ENCODE data around the gene FURIN.

Gene FURIN

DNA sequence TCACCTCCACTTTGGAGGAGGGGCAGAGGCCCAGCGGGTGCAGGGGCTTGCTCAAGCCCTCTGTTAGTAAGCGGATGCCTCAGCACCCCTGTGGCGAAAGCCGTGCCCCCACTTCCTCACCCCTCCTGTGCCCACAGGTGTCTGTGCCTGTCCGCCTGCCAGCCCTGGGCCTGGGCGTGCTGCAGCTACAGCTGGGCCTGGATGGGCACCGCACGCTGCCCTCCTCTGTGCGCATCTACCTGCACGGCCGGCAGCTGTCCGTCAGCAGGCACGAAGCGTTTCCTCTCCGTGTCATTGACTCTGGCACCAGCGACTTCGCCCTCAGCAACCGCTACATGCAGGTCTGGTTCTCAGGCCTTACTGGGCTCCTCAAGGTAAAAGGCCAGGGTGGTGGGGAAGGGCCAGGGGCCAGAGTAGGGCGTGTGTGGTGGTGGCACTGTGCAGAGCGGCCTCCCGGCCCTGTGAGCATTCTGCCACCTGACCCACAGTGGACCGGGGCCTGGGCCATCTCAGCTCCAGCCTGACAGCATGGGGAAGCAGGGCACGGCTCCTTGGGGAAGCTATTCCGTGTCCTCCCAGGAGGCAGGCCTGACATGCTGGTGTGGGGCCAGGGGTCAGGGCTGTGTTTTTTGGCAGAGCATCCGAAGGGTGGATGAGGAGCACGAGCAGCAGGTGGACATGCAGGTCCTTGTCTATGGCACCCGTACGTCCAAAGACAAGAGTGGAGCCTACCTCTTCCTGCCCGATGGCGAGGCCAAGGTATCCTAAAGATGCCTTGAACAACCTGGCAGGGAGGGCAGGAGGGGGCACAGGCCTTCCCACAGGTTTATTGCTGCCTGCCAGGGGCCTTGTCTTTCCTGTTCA is 43.8 kb downstream of the FURIN start:
- no peak overlapping the region for H3K4me3 ChIP-seq (ENCODE audit: low read depth, low read length)
- in situ Hi-C loops (cut with HindIII; ENCODE audit: low sequenced_read_pairs): no loop called here
- no peak for DNase-seq (ENCODE audit: low read depth)
- TF ChIP-seq, protein P1, sequence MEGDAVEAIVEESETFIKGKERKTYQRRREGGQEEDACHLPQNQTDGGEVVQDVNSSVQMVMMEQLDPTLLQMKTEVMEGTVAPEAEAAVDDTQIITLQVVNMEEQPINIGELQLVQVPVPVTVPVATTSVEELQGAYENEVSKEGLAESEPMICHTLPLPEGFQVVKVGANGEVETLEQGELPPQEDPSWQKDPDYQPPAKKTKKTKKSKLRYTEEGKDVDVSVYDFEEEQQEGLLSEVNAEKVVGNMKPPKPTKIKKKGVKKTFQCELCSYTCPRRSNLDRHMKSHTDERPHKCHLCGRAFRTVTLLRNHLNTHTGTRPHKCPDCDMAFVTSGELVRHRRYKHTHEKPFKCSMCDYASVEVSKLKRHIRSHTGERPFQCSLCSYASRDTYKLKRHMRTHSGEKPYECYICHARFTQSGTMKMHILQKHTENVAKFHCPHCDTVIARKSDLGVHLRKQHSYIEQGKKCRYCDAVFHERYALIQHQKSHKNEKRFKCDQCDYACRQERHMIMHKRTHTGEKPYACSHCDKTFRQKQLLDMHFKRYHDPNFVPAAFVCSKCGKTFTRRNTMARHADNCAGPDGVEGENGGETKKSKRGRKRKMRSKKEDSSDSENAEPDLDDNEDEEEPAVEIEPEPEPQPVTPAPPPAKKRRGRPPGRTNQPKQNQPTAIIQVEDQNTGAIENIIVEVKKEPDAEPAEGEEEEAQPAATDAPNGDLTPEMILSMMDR (IDR thresholded peaks at IDR 0.05; ENCODE audit: low read depth, low read length, missing control alignments): no peak

DNA sequence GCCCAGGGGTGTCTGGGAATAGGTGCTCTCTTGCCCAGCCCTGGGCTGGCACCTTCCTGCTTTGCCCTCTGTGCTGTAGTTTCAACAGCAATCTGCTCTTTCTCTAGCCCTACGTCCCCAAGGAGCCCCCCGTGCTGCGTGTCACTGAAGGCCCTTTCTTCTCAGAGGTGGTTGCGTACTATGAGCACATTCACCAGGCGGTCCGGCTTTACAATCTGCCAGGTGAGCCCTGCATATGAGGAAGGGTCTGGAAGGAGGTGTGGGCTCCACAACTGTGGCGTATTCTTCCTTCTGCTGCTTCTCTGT is 44.3 kb downstream of the FURIN start:
- no peak for DNase-seq (ENCODE audit: low read depth)
- in situ Hi-C loops (cut with HindIII; ENCODE audit: low sequenced_read_pairs): no loop called here
- TF ChIP-seq, protein P1 (IDR thresholded peaks at IDR 0.05; ENCODE audit: low read depth, low read length, missing control alignments): no peak
- H3K4me3 ChIP-seq (ENCODE audit: low read depth, low read length): no peak overlapping the region

DNA sequence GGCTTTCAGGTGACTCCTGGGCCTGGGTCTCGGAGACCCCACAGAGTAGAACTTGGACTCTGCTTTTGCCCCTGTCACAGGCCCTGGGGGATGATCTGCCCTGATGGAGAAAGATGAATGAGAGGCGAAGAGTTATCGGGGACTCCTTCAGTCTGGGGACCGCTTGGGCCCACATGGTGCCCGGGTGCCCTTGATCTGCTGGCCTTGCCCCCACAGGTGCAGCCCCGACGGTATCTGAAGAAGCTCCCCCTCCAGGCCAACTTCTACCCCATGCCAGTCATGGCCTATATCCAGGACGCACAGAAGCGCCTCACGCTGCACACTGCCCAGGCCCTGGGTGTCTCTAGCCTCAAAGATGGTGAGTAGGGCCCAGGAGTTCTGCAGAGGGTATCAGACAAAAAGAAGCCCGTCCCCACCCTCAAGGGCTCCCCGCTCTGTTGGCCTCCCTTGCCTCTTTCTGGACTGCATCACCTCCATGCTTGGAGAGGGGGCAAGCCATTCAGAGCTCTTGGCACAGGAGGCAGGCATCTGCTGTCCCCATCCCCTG is 45.1 kb downstream of the FURIN start:
- no peak overlapping the region for H3K4me3 ChIP-seq (ENCODE audit: low read depth, low read length)
- in situ Hi-C loops (cut with HindIII; ENCODE audit: low sequenced_read_pairs): no loop called here
- DNase-seq (ENCODE audit: low read depth): no peak
- TF ChIP-seq, protein P1 (IDR thresholded peaks at IDR 0.05; ENCODE audit: low read depth, low read length, missing control alignments): no peak

DNA sequence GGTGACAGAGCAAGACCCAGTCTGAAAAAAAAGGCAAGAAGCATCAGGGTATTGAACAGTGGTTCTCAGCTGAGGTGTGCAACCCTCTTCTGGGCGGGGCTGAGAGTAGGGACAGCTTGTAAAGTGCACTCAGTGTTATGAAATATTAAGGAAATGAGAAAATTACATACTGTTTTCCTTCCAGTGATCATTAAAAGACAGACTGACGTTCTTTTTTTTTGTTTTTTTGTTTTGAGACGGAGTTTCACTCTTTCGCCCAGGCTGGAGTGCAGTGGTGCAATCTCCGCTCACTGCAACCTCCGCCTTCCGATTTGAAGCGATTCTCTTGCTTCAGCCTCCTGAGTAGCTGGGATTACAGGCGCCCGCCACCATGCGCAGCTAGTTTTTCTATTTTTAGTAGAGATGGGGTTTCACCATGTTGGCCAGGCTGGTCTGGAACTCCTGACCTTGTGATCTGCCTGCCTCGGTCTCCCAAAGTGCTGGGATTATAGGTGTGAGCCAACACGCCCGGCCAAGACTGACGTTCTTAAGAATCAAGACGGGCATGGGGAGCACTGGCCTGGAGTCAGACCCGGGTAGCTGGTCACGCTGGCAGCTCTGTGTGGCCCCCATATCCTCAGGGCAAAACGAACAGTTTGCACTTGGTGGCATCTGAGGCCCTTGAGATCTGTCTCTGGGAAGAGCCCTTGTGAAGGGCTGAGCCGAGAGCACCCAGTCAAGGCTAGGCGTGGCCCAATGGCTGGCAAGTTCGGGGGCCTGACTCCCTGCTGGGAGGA is 46.1 kb downstream of the FURIN start:
- TF ChIP-seq, protein P1 (IDR thresholded peaks at IDR 0.05; ENCODE audit: low read depth, low read length, missing control alignments): no peak
- in situ Hi-C loops (cut with HindIII; ENCODE audit: low sequenced_read_pairs): no loop called here
- DNase-seq (ENCODE audit: low read depth): no peak
- no peak overlapping the region for H3K4me3 ChIP-seq (ENCODE audit: low read depth, low read length)

DNA sequence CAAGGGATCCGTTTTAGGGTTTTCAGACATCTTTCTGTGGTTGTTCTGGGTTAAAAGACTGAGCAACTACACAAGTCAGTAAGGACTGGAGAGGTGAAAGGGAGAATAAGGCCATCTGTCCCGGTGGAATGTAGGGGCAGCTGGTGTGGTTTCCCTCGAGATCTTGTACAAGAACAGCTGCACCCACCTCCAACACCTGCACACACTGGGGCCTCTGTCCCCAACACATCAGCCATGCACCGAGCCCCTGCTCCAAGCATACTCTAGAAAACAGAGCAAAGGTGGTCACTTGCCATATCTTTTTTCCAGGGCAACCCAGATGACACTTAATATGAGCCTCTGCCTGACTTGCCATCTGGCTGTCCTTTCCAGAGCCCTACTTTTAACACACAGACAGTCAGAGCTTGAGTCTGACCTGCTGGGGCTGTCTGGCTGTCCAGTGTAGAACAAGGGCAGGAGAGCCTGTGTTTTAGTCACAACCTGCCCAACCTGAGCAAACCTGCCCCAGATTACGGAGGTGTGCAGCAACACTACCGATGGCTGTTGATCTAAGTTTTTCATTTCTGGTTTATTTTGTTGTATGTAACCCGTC is 46.9 kb downstream of the FURIN start:
- TF ChIP-seq, protein P1 (IDR thresholded peaks at IDR 0.05; ENCODE audit: low read depth, low read length, missing control alignments): no peak

DNA sequence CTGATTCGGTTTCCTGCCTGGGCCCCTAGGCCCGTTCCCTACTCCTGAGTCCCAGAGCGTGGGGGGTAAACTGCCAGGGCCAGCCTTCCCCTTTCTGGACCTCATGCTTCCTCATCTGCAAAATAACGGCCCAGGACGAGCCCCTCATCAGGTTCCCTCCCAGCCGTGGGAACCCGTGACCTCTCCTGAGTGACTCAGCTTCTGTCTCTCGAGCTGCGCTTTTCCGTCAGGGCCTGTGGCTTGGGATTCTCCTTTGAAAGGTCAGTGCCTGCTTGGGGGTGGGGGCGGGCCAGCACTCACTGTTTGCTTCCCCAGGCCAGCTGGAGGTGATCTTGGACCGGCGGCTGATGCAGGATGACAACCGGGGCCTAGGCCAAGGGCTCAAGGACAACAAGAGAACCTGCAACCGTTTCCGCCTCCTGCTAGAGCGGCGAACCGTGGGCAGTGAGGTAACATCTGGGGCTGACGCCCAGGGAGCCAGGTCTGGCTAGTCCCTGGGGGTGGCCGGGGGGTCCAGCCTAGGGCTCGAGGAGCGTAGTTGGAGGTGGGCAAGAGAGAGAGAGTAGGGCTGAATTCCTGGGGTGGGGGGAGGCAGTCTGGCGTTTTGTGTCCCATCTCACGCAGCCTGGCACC is 47.5 kb downstream of the FURIN start:
- no peak for DNase-seq (ENCODE audit: low read depth)
- in situ Hi-C loops (cut with HindIII; ENCODE audit: low sequenced_read_pairs): no loop called here
- no peak overlapping the region for H3K4me3 ChIP-seq (ENCODE audit: low read depth, low read length)
- TF ChIP-seq, protein P1 (IDR thresholded peaks at IDR 0.05; ENCODE audit: low read depth, low read length, missing control alignments): no peak

More for the DNA sequence above, 46.9 kb downstream of the FURIN start:
- H3K4me3 ChIP-seq (ENCODE audit: low read depth, low read length): no peak overlapping the region
- DNase-seq (ENCODE audit: low read depth): no peak
- in situ Hi-C loops (cut with HindIII; ENCODE audit: low sequenced_read_pairs): no loop called here
